ENCODE results near the gene KLHDC3.

KLHDC3 gene, protein sequence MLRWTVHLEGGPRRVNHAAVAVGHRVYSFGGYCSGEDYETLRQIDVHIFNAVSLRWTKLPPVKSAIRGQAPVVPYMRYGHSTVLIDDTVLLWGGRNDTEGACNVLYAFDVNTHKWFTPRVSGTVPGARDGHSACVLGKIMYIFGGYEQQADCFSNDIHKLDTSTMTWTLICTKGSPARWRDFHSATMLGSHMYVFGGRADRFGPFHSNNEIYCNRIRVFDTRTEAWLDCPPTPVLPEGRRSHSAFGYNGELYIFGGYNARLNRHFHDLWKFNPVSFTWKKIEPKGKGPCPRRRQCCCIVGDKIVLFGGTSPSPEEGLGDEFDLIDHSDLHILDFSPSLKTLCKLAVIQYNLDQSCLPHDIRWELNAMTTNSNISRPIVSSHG

DNA sequence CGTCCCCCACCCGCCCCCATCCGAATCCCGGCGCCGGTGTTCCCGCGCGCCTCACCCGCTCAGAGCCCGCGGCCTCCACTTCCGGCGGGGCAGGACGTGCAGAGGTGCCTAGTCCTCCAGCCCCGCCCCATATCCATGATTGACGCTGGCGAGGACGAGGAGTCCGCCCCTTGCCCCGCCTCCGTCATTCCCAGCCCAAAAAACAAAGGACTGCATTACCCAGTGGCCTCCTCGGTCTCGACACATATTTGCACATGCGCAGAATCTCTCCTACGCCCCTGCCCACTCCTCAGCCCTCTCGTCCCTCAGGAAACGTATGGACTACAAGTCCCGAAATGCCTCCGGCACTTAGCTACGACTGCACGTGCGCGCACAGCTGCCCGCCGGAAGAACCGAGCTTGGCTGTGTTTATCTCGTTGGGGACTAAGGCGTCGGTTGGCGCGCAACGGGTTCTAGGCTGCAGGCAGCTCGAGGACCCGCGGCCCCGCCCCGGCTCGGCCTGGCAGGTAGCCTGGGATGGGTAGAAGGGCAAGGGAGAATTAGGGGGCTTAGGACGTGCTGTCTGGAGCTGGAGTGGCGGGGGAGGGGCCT is at the start of gene KLHDC3, which contains the start of gene MEA1:
Gene KLHDC3 (plus strand): TSS at position 407 of the 591 bp plus-strand sequence. CDS start 2,944 bp downstream, outside the sequence.
Gene MEA1 (minus strand): TSS at position 104 of the 591 bp plus-strand sequence. CDS start 133 bp downstream, outside the sequence.
- DNase-seq (ENCODE audit: low spot score), result peak; percentile 99

DNA sequence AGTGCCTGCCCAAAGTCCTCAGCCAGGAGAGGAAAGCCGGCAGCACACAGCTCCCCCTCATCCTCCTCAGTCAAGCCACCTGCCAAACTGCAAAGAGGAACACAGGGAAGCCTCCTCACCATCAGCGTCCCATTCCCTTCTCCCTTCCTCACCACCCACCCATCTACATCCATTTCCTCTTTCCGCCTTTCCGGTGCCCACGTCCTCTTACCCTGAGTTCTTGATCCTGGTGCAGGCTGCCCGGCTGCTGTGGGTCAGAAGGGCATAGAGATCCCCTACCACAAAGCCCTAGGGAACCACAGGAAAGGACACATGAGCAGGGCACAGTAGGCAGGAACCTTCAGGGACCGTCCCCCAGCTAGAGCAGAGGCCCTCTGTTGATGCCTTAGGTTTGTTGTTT is 47.5 kb upstream of the KLHDC3 start:
- no peak for DNase-seq (ENCODE audit: low spot score)

DNA sequence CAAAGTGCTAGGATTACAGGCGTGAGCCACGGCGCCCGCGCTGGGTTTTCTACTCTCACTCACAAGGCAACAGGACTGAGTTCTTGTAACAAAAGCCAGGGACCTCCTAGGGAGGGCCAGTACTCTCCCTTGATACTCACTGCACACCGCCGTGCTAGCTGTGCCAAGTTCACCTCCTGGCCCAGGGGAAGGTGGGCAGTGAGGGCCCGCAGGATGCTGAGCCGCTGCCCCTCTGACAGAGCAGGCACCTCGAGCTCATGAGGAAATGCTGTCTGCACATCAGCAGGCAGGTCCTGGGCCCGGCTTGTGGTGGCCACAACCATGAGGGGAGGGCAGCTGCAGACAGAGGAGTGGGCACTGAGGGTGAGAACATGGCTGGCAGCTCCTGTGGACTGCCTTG is 46.8 kb upstream of the KLHDC3 start:
- DNase-seq (ENCODE audit: low spot score), result no peak

DNA sequence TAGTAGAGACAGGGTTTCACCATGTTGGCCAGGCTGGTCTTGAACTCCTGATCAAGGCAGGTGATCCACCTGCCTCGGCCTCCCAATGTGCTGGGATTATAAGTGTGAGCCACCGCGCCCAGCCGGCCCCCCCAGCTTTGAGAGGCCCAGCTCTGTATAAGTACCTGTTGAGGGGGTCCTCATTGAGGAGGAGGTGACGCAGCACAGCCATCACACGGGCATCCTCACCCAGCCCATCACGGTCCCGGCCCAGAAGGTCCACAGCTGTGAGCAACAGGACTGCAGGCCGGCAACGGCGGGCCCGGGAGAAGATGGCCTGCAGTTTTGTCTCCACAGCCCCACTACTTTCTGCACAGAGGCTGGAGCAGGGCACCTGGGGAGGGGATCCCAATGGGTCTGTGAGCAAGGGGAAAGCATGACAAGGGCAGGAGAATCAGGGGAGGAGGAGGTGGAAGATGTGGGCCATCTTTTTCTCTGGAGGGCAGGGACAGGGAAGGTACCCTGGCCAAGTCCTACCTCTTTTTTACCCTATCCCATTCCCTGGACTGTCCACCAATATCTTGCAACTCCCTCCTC is 45.8 kb upstream of the KLHDC3 start:
- DNase-seq (ENCODE audit: low spot score), result no peak

DNA sequence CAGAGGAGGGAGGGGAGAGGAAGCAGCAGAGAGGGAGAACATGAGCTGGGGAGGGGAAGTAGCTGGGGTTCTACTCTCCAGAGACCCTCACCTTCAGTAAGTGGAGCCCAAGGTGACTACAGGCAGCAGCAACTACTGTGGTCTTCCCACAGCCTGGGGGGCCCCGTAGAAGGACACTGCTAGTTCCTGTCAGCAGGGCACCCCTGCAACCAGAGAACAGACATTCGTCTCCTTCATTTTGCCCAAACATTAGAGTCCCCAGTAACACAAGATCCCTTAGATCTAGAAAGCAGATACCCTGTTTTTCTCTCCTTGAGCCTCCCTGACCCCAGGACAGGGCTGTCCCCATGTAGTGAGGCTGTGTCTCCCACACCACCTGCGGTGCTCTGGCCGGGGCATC is 45.3 kb upstream of the KLHDC3 start:
- DNase-seq (ENCODE audit: low spot score), result no peak

DNA sequence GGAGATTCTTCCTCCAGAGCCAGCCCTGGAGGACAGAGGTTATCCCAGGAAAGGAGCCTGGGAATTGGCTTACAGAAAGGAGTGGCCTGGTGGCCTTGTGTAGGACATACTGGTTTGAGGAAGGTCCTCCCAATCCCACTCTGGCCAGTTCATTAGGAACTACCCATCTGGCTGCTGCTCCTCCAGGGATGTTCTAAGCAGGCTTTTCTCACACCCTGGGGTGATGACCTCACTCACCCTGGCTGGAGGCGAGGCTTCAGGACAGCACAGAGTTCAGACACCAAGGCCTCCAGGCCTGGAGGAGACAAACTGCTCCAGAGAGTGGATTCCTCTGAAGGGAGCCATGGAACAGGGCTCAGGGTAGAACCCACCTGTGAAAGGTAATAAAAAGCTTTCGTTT is 44.6 kb upstream of the KLHDC3 start:
- no peak for DNase-seq (ENCODE audit: low spot score)

DNA sequence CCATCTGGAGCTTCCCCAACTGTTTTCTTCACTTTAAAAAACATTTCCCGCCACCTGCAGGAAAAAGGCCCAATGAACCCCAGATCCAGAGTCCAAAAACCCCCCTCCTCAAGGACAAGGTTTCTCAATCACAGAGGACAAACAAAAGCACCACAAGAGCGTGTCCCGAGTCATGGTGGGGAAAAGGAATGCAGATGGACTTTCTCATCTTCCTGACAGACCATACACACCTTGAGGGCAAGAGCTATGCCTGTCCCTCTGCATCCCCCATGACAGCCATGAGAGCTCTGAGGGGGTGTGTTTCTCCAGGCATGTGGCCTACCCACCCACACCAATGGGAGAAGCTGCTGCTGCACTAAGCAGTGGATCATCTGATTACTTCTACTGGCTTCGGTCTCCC is 44.1 kb upstream of the KLHDC3 start:
- DNase-seq (ENCODE audit: low spot score), result no peak

DNA sequence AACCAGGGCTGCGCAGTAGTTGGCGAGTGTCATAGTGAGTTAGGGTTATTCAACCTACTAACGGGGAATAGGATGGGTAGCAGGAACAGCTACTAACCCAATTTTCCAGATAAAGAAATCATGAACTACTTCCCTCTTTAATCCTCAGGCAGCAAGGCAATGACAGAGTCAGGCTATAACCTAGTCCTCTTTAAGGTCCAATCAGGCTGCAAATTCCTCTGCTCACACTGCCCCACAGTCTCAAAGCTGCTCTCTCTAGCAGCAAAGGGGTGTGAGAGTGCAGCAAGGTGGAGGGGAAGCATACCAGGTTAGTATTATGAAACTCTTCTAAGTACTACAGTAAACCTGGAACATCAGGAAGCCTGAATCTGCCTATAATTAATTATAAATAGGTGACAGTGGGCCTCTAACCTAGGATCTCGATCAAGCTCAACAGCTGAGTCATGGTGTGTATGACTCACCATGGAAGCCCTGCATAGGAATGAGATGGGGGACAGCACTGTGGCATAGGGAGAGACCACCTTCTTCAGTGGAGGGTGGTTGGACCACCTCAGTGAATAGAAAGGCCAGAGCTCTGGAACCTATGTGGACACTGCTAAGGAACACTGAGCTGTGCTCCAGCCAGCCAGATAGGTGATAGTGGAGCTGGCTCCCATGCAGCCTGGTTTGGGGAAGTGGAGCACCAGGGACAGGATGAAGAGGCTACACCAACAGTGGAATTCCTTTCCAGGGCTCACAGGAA is 43.0 kb upstream of the KLHDC3 start:
- DNase-seq (ENCODE audit: low spot score), result no peak

DNA sequence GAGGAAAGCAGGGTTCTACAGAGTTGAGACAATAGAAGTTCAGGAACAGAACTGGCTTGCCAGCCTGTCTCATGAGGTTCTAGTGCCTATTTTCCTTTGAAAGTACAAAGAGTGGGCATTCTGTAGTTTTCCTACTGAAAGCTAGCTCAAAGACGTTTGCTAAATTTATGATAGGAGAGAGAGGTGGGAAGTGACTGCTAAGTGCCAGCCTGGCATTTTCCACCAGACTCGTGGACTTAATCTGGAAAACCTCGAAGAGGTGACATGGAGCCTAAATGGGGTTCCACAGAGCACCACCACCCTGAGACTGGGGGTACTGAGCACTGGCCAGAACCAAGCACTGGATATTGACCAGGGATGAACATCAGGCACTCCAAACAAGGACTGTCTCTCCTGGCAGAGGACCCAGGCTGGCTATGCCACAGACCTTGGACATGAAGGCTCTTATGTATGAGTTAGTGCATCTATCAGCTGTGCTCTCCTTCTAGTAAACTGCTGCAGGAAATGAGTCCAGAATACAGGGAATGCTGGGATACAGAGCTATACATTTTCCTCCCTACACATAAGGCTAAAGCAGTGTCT is 42.2 kb upstream of the KLHDC3 start:
- no peak for DNase-seq (ENCODE audit: low spot score)

DNA sequence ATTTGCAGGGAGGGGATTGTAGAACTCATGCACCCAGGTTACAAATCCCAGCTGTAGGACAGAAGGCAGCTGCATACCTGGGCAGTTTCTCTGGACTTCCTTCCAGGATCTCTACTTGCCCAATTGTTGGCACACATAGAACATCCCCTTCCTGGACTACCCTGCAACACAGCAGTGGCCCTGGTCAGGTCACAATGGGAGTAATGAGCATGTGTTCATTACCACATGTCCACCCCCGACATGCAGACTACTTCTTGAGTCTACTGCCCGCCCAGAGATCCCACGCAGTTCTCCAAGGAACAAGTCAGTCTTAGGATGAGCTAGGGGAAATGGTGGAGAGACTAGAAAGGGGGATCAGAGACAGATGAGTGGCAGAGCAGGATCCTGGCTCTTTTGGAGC is 40.1 kb upstream of the KLHDC3 start:
- DNase-seq (ENCODE audit: low spot score), result no peak

DNA sequence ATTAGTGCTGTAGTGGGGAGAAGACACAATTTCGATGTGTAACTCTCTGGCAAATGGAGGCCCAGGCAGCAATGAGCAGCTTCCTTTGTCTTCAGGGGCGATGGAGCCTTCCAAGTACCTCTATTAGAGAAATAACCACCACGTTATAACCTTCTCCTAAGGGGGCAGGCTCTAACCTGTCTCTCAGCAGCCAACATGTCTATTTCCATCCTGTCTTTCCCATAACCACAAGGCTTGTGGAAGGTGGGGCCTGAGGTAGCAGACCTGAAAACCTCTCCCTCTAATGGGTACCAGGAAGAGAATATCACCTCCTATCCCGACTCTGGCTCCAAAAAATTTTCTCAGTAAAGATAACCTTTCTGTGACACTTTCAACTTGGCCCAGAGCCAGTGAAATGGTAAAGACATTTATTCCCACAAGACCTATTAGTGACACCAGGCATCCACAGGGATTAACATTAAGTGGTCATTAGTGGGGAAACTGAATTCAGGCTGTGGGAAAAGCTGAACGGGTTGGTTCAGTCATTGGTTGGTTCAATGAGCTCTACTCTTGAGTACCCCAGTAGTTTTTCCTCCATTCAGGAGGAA is 39.0 kb upstream of the KLHDC3 start:
- DNase-seq (ENCODE audit: low spot score), result no peak

DNA sequence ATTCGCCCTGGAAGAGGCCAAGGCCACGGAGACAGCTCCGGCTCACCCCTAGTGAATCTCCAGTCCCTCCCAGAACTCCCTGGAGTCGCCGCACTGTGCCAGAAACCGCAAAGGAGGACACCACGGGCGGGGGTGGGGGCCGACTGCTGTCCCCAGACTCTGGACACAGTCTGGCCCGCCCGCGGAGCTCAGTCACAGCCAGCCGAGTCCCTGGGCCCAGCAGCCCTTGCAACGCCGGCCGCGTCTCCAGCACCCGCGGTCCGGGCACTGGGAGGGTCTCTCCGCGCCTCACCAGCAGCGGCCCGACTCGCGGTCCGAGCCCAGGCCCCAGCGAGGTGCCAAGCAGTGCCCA is 35.6 kb upstream of the KLHDC3 start:
- peak; percentile 60 for DNase-seq (ENCODE audit: low spot score)

DNA sequence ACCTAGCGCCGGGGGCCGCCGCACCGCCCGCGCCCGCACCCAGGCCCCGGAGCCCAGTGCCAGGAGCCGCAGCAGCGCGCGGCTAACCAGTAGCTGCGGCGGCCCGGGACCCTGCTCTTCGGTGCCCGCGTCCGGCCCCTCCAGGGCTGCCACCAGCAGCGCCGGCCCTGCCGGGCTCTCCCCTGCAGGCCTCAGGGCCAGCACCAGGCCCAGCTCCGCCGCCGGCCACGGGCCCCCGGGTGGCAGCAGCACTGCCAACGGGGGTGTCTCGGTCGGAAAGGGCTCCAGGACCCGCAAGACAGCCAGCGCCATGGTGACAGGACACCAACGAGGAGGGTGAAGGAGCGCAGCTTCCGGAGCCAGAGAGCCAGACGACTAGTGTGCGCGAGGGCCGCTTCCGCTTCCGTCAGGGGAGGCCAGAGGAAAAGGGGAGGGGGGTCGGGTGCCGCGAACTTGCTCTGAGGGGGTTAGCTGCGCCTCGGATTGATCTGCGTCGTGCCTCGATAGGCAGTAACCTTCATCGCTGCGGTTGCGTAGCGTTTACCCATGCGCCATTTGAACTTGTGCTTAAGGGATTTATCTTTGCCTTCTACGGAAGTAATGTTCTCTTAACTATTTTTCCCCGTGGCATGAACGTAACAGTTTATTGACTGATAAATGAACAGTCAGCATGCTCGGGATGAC is 35.1 kb upstream of the KLHDC3 start, which contains the start of gene PEX6:
Gene PEX6 (minus strand): TSS at position 343 of the 684 bp plus-strand sequence. CDS start 31 bp downstream, at position 312.
- peak; percentile 92 for DNase-seq (ENCODE audit: low spot score)

DNA sequence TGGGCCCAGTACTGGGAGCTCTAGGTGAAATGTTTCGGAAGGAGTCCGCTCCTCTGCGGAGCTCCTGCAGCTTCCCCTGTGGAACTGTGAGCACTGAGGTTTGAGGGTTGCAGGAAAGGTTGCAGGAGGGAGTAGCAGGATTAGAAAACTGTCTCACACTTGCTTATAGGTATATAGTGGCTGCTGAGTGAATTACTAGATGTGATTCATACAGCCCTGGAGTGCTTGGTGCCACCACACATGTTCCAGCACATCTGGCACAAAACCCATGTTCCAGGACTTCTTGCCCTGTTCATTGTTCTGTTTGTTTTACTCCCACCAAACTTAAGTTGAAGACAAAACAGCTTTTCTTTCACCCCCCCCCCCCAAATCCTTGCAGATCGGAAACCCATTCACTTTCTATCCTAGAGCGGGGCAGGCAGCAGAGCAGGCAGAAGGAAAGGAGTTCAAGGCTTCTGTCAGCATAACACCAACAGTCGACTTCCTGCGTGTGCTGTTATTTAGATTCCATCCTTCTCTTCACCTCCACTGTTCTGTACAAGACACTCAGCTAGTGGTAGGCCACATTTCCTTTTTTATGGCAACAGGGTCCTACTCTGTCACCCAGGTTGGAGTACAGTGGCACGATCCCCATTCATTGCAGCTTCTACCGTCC is 34.4 kb upstream of the KLHDC3 start:
- DNase-seq (ENCODE audit: low spot score), result no peak

DNA sequence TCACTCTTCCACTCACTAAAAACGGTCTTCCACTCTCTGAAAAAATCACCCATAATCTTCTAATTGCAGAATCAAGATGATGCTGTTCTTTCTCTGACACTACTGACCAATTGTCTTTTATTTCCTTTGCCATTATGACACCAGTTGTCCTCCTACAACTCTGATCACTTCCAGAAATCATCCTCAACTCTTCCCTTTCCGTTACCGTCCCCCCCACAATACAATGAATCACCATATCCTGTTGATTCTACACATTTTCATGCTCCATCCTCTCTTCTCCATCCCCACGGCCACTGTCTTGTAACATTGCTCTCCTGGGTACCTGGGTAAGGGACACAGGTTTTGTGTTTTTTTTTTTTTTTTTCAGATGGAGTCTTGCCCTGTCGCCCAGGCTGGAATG is 32.2 kb upstream of the KLHDC3 start:
- no peak for DNase-seq (ENCODE audit: low spot score)

DNA sequence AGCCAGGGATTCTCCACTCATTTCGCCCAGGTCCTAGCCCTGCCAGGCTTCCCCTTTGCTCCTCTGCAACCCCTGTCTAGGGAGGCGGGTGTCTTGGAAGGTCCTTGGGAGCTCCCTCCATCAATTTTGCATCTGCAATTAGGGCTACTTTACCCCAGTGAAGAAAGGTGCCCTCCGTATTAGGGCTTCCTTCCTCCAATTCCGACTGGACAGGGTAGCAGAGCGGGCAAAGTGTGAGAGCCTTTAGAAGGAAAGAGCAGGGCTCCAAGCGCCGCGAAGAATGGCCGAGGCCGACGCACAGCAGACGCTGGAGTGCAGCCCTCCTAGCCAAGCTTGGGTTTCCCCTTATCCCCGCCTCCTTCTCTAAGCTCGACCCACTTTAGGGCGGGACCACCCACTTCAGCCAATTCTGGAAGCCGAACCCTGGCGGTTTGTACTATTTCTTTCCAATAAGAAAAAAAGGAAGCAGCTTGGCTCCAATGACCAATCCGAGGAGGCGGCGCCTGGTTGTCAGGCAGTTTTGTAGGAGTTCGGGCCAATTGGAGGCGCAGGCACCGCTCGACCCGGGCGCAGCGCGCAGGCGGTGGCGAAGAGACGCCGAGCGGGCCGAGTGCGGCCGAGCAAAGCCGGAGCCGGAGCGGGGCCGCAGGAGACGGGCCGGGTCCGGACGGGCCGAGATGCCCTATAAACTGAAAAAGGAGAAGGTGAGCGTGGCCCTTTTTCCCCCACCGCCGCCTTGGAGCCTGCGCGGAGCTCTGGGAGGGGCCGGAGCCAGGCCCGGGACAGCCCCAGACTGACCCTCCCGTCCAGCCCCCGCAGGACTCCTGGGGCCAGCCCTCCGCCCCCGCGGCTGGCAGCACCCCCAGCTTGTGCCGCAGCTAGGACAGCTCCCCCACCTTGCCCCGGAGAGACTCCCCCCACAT is 29.8 kb upstream of the KLHDC3 start, which contains the start of gene PPP2R5D:
Gene PPP2R5D (plus strand): TSS at position 570 of the 923 bp plus-strand sequence. CDS start 108 bp downstream, at position 678.
- DNase-seq (ENCODE audit: low spot score), result peak; percentile 97

DNA sequence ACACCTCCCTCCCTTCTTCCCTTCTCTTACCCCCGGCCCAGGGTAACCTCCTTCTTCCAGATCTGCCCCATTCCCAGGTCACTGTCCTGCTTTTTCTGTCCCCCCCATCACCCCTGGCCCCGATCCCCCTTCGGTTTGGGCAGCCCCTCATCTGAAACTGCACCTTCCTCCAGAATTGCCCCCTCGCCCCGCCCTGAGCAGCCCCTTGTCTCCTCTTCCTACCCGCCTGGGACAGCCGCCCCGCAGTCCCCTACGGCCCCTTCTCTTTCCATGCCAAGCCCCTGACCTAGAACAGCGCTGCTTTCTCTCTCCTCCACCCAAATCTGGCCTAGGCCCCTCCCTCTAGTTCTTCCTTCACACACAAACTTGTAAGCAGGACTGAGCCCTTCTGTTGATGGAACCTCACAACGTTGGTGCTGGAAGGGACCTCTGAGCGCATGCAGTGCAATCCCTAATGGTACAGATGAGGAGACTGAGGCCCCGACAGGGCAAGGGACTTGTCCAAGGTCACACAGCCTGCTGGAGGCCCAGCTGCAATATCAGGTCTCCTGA is 29.0 kb upstream of the KLHDC3 start:
- DNase-seq (ENCODE audit: low spot score), result peak; percentile 60

DNA sequence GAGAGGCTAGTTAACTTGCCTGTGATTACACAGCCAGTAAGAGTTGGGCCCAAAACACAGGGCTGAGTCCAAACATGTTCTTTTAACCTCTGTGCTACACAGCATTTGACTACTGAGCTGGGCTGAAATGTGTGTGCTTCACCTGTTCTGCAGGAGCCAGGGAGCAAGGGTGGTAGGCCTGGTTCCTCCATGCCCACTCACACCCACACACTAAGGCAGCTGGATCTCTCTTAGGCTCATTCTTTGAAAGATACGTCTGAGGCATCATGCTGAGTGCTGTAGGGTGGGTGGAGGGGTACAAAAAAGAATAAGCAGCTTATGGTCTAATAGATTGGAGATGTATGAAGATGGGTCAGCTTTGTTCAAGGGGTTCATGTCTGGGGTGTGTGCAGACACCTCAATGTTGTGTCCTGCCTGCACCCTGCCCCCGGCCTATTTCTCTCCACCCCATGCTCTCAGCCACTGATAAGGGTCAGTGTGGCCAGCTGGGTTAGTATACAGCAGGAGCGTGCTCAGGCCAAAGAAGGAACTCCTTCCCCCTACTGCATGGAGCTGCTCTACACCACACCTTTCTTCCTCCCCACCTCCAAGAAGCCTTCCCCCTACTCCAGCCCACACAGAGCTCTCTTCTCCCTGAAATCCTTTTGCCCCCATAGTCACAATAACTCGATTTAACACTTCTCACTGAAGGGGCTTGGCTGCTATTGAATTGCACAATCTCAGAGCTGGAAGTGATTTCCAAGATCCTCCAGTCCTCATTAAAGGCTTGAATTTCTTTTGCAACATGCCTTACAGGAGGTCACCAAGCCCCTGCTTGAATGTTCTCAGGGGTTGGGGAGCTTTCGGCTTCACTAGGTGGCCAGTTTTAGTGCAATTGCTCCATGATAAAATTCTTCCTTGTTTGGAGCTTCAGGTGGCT is 26.3 kb upstream of the KLHDC3 start:
- no peak for DNase-seq (ENCODE audit: low spot score)

All from ecto neural progenitor cell (in vitro differentiated cells).